ENCODE results near the gene PLEKHA5.

- TF ChIP-seq CTCF (IDR thresholded peaks at IDR 0.05) (no peak), REST (IDR thresholded peaks at IDR 0.05; ENCODE audit: insufficient read depth in 1 of 2, low read depth in 2 of 2, low read length in 1 of 2) (no peak), POLR2AphosphoS5 (IDR thresholded peaks at IDR 0.05; ENCODE audit: low read depth, low read length) (no peak), SIN3A (IDR thresholded peaks at IDR 0.05; ENCODE audit: borderline replicate concordance, insufficient read depth, low read depth, low read length) (no peak), TCF7L2 (IDR thresholded peaks at IDR 0.05; ENCODE audit: low read depth, low read length) (no peak)
Observed at GRCh38 chr12:19322376-19322775, 192.8 kb downstream of the PLEKHA5 start.
